Smooth muscle cell (in vitro differentiated cells): Measurements from ENCODE around the gene CST6. TPM values are rescaled to one million over a fixed set of nuclear protein-coding genes. Genes with fewer than 3 reads are reported as not detected.
A peak's percentile ranks its signal among the peaks of the same experiment; 100 is the strongest.
"Not testable (repeated sequence)": the region's sequence is repeated elsewhere in the genome, so short reads cannot be mapped to it uniquely, and the experiment has no call there.

ENCODE experiments used
- DNase-seq: peaks from one replicate; lab custom pipeline; 2025; ENCODE audit not compliant: unreplicated experiment; lab: John Stamatoyannopoulos, UW
- H2AFZ ChIP-seq: fragments of 200-600 bp; sonication (generic); 2 replicates; pipeline ENCODE4 v1.6.0; 2016; ENCODE audit warnings: antibody characterized with exemption, low read depth, mild to moderate bottlenecking
- H3F3A ChIP-seq: fragments of 200-600 bp; sonication (generic); 2 replicates; pipeline ENCODE4 v1.6.0; 2017; ENCODE audit warnings: antibody characterized with exemption, low read depth
- H3K27ac ChIP-seq: fragments of 200-600 bp; sonication (generic); 2 replicates; pipeline ENCODE4 v1.5.1; 2016; ENCODE audit warnings: low read depth, mild to moderate bottlenecking
- H3K27me3 ChIP-seq: fragments of 200-600 bp; sonication (generic); 2 replicates; pipeline ENCODE4 v1.6.1; 2016; ENCODE audit warnings: low read depth, mild to moderate bottlenecking
- H3K36me3 ChIP-seq: fragments of 200-600 bp; sonication (generic); 2 replicates; pipeline ENCODE4 v1.5.1; 2016; ENCODE audit warnings: low read depth
- H3K4me1 ChIP-seq: fragments of 200-600 bp; sonication (generic); 2 replicates; pipeline ENCODE4 v1.5.1; 2016; ENCODE audit warnings: low read depth
- H3K4me2 ChIP-seq: fragments of 200-600 bp; sonication (generic); 2 replicates; pipeline ENCODE4 v1.6.0; 2016; ENCODE audit warnings: mild to moderate bottlenecking
- H3K4me3 ChIP-seq: fragments of 200-600 bp; sonication (generic); 2 replicates; pipeline ENCODE4 v1.5.1; 2016; ENCODE audit warnings: mild to moderate bottlenecking
- H3K79me2 ChIP-seq: fragments of 200-600 bp; sonication (generic); 2 replicates; pipeline ENCODE4 v1.6.0; 2016; ENCODE audit warnings: low read depth, mild to moderate bottlenecking
- H3K9ac ChIP-seq: fragments of 200-600 bp; sonication (generic); 2 replicates; pipeline ENCODE4 v1.6.0; 2016; ENCODE audit warnings: low read depth
- H3K9me3 ChIP-seq: fragments of 200-600 bp; sonication (generic); replicated peaks from 2 replicates; pipeline ENCODE4 v1.5.1; 2016; ENCODE audit warnings: low read depth
- H4K20me1 ChIP-seq: fragments of 200-600 bp; sonication (generic); 2 replicates; pipeline ENCODE4 v1.6.0; 2016; ENCODE audit warnings: low read depth
- WGBS: methylation state at CpG from one replicate; pipeline ENCODE4 v1.1.7; 2016; ENCODE audit warnings: low lambda C conversion rate; 5-methylcytosine and 5-hydroxymethylcytosine counted together
- polyA plus RNA-seq: library from polyadenylated mRNA; unstranded; fragments of >200 nt; fragmentation: Nextera tagmentation; extraction: Ambion mirVana; gene quantifications from 2 replicates; pipeline ENCODE4 v1.2.1, GENCODE V29; 2016
- total RNA-seq: library from RNA; depleted of rRNA; stranded (reverse); fragments of >200 nt; gene quantifications from 2 replicates; pipeline ENCODE4 v1.2.3, GENCODE V29; 2014
- TF ChIP-seq, protein P1 (sequence below): fragments of 200-600 bp; sonication (generic); IDR thresholded peaks from 2 replicates; pipeline ENCODE4 v1.5.1; 2017; ENCODE audit warnings: borderline replicate concordance, mild to moderate bottlenecking, antibody characterized with exemption; ENCODE audit not compliant: insufficient read depth, poor library complexity, severe bottlenecking

CST6 gene
- total and polyA plus RNA-seq, 2 experiments from 2014 or later = 37.6 to 97.0 TPM

DNA sequence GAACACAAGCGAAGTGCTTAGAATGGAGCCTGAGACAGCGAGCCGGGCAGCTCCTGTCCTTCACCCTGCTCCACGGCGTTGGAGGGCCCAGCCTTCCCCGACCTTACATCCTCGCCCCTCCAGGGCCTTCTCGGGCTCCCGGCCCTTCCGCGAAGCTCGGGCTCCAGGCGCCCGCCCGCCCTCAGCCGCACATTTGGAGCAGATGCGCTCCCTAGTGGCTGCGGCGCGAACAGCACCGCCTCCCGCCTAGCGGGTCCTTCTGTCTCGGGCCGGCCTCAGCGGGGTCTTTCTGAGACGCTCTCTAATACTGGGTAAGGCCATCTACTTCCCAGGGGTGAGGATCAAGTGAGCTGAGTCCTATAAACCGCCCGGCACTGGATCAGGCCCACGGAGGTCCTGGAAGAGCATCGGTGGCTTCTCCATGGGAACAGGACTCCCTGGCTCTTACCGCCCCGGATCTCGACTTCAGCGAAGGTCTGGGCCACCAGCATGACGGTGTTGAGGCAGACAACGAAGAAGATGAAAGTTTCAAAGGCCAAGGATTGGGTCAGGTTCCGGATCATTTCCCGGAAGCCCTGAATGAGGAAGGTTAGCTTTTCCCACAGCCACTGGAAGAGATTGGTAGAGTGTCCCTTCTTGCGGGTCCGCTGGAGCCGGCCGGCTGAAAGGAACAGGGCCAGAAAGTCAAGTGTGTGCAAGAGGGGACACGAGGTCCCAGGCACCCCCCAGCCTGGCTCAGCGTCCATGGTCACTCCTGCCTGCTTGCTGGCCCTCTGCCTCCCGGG is 10.8 kb downstream of the CST6 start:
- Histone ChIP-seq H3K27me3 (no peaks in the 10 kb centered on the region), H3K27ac (no peak overlapping the region), H3K36me3 (no peaks in the 10 kb centered on the region), H3K9ac (no peak overlapping the region), H2AFZ (peak overlapping the region; percentile 83), H3K4me2 (peak overlapping the region; percentile 80), H3K79me2 (no peaks in the 10 kb centered on the region), H4K20me1 (no peaks in the 10 kb centered on the region), H3K9me3 (no peaks in the 10 kb centered on the region), H3F3A (no peaks in the 10 kb centered on the region), H3K4me3 (no peak overlapping the region), H3K4me1 (no peaks in the 10 kb centered on the region)
- 32% methylated on average over 45 of the region's 46 CpGs for WGBS
- peak; percentile 59 for DNase-seq
- TF ChIP-seq, protein P1, sequence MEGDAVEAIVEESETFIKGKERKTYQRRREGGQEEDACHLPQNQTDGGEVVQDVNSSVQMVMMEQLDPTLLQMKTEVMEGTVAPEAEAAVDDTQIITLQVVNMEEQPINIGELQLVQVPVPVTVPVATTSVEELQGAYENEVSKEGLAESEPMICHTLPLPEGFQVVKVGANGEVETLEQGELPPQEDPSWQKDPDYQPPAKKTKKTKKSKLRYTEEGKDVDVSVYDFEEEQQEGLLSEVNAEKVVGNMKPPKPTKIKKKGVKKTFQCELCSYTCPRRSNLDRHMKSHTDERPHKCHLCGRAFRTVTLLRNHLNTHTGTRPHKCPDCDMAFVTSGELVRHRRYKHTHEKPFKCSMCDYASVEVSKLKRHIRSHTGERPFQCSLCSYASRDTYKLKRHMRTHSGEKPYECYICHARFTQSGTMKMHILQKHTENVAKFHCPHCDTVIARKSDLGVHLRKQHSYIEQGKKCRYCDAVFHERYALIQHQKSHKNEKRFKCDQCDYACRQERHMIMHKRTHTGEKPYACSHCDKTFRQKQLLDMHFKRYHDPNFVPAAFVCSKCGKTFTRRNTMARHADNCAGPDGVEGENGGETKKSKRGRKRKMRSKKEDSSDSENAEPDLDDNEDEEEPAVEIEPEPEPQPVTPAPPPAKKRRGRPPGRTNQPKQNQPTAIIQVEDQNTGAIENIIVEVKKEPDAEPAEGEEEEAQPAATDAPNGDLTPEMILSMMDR = peak; percentile 97

DNA sequence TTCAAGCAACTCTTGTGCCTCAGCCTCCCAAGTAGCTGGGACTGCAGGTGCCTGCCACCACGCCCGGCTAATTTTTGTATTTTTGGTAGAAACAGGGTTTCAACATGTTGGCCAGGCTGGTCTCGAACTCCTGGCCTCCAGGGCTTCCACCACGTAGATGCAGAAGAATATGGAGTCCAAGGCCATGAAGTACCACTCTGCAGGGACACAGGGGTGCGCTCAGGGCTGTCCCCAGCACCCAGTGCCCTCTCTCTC is 11.3 kb downstream of the CST6 start:
- H4K20me1 ChIP-seq, H3K27me3 ChIP-seq, H3K9ac ChIP-seq, DNase-seq, H3K9me3 ChIP-seq, H3F3A ChIP-seq, H3K36me3 ChIP-seq, H3K4me2 ChIP-seq, H3K4me1 ChIP-seq, H3K27ac ChIP-seq, H2AFZ ChIP-seq, H3K79me2 ChIP-seq, H3K4me3 ChIP-seq: not testable (repeated sequence)
- 89% methylated on average over 5 of the region's 5 CpGs for WGBS

DNA sequence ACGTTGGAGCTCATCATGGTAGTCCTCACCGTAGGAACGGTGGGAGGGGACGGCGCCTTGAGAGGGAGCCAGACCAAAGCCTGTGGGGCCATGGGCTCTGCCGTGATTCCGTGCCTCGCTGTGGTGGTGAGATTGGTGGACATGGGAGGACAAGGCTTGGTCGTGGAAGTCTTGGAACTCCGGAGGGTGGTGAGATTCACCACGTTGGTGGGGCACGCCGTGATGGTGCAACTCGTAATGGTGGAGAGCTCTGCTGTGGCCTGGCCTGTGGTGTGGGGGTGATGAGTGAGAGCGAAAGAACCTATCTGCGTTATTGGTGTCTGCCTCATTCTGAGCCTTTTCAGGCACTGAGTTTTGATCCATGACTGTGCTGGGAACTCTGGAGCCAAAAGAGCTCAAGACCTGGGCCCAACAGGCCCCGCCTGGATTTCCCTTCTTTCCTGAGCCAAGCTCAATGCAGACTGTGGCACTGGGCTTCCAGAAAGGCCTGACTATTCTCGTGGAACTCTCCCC is 14.3 kb downstream of the CST6 start, which contains the start of gene CATSPER1:
CATSPER1 (minus strand) TSS at position 463 of the 513 bp plus-strand sequence; CDS start at position 363, 100 bp downstream.
- Histone ChIP-seq H3K27me3 (no peaks in the 10 kb centered on the region), H2AFZ (no peak within 1 kb of the TSS), H3K36me3 (no peaks in the 10 kb centered on the region), H4K20me1 (no peaks in the 10 kb centered on the region), H3F3A (no peaks in the 10 kb centered on the region), H3K9me3 (no peaks in the 10 kb centered on the region), H3K79me2 (no peaks in the 10 kb centered on the region), H3K4me2 (no peak within 1 kb of the TSS), H3K27ac (no peak within 1 kb of the TSS), H3K9ac (no peak within 1 kb of the TSS), H3K4me3 (no peak within 1 kb of the TSS), H3K4me1 (no peaks in the 10 kb centered on the region)
- TF ChIP-seq, protein P1 = no peak
- no peak for DNase-seq
- 94% methylated on average over 18 of the region's 18 CpGs for WGBS

DNA sequence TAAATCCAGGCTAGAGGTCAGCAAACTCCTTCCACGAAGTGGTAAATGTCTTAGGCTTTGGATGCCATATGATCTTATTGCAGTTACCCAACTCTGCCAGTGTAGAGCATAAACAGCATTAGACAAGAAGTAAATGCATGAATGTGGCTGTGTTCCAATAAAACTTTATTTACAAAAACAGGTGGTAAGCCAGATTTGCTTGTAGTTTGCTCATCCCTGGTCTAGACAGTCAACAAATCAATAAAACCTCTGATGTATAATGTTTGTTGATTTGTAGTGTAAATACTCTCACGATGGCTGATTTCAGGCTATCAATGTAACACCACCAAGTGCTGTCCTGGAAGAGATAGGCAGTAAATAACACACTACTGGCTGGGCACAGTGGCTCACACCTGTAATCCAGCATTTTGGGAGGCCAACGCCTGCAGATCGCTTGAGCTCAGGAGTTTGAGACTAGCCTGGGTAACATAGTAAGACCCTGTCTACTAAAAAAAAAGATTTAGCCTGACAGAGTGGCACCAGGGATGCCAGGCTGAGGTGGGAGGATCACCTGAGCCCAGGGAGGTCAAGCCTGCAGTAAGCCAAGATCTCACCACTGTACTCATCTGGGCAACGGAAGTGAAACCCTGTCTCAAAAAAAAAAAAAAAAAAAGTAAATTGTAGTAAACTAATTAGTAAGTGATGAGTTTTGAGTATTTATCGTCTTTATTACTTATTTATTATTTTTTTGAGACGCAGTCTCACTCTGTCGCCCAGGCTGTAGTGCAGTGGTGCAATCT is 21.3 kb downstream of the CST6 start:
- Histone ChIP-seq H3K9ac (no peak overlapping the region), H4K20me1 (no peaks in the 10 kb centered on the region), H3K4me3 (no peak overlapping the region), H3K4me1 (no peaks in the 10 kb centered on the region), H3K9me3 (no peaks in the 10 kb centered on the region), H2AFZ (no peak overlapping the region), H3K27ac (no peak overlapping the region), H3F3A (no peaks in the 10 kb centered on the region), H3K79me2 (no peaks in the 10 kb centered on the region), H3K4me2 (no peak overlapping the region), H3K36me3 (no peaks in the 10 kb centered on the region), H3K27me3 (no peaks in the 10 kb centered on the region)
- WGBS = 86% methylated on average over 8 of the region's 8 CpGs
- DNase-seq = no peak
- TF ChIP-seq, protein P1 = no peak
